Epithelial cell of esophagus (primary cell): ENCODE measurements around the gene TALDO1.

Source experiments
- DNase-seq: peaks from one replicate; pipeline ENCODE4 v3.0.0; 2010; ENCODE audit warnings: low read depth
- H3K4me3 ChIP-seq: 2 replicates; pipeline ENCODE4 v1.5.1; 2011; ENCODE audit warnings: mild to moderate bottlenecking, low read length, control low read depth
- TF ChIP-seq, protein P1 (sequence below): IDR thresholded peaks from 2 replicates; pipeline ENCODE4 v1.5.1; 2011; ENCODE audit warnings: low read depth, mild to moderate bottlenecking, low read length, control low read depth, inconsistent platforms; ENCODE audit not compliant: insufficient read depth; ENCODE audit errors: missing control alignments

The TALDO1 gene

GRCh38 chr11:702462-703461 lies 44.5 kb upstream of the TALDO1 start:
- TF ChIP-seq, protein P1, sequence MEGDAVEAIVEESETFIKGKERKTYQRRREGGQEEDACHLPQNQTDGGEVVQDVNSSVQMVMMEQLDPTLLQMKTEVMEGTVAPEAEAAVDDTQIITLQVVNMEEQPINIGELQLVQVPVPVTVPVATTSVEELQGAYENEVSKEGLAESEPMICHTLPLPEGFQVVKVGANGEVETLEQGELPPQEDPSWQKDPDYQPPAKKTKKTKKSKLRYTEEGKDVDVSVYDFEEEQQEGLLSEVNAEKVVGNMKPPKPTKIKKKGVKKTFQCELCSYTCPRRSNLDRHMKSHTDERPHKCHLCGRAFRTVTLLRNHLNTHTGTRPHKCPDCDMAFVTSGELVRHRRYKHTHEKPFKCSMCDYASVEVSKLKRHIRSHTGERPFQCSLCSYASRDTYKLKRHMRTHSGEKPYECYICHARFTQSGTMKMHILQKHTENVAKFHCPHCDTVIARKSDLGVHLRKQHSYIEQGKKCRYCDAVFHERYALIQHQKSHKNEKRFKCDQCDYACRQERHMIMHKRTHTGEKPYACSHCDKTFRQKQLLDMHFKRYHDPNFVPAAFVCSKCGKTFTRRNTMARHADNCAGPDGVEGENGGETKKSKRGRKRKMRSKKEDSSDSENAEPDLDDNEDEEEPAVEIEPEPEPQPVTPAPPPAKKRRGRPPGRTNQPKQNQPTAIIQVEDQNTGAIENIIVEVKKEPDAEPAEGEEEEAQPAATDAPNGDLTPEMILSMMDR: no peak
- DNase-seq: no peak
- no peak overlapping the region for H3K4me3 ChIP-seq

GRCh38 chr11:703506-703905 lies 43.8 kb upstream of the TALDO1 start:
- no peak overlapping the region for H3K4me3 ChIP-seq
- TF ChIP-seq, protein P1: no peak
- no peak for DNase-seq

- TF ChIP-seq, protein P1: no peak
- DNase-seq: no peak
- no peak overlapping the region for H3K4me3 ChIP-seq
Measured at GRCh38 chr11:704228-704674, 43.0 kb upstream of the TALDO1 start.

DNA sequence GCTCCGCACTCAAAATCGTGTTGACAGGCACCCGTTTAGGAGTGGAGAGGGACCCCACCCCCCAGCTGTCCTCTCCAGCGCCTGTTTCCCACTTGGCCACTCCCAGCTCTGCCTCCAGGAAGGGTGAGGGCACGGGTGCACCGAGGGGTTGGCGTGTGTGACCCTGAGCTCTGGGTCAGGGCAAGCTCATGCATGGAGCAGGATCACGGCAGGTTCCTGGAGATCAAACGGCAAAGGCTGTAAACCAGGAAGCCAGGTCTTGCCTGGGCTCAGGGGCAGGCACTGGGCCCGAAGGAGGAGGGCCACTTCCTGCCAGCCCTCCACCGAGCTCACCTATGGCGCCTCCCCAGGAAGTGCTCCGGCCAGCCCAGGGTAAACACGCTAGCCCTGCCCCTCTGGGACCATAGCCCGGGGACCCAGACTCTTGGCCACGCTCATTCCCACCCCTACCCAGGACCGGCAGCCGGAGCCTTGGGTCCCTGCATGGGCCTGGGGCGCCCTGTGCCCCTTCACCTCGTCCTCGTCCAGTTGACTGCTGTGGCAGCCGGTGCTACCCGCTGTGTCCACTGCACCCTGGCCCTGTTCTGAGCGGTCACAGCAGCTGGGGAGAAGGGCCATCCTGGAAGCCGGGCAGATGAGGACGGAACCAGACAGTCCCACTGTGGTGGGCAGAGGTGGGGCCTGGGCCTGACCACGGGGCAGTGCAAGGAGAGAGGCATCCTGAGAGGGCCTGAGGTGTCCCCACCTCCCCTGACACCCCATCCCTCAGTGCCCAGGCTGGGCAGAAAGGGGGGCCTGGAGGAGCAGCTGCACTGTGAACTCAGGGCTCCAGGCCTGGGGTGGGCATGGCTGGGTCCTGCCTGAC lies 42.3 kb upstream of the TALDO1 start:
- H3K4me3 ChIP-seq: peak overlapping the region; percentile 43
- DNase-seq: peak; percentile 36
- TF ChIP-seq, protein P1: no peak

GRCh38 chr11:705646-706438 lies 41.4 kb upstream of the TALDO1 start, which contains the start of gene EPS8L2:
Gene EPS8L2 (plus strand): TSS chr11:706231. CDS start chr11:709408, 3,177 bp downstream.
- H3K4me3 ChIP-seq: peak within 1 kb of the TSS; percentile 91
- peak; percentile 71 for DNase-seq
- TF ChIP-seq, protein P1: no peak

DNA sequence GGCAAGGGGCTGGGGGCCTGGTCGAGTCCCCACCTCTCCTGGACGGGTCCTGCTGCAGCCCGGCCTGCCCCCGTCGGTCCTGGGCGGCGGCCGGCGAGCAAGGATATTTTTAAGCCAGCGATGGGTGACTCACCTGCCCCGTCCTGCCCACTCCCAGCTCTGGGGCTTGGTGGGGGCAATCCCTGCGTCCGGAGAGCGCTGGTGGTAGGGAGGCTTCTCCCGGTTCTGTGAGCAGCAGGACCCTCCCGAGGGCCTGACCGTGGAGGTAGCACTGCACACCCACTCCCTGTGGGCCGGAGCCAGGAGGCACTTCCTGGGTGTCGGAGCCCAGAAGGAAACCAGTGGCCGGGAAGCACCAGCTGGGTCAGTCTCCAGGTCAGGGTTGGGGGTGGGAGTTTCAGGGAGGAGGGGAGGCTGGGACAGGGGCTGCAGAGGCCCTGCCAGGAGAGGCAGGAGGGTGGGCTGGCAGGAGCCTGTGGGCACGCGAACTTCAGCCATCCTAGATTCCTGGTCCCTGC lies 40.8 kb upstream of the TALDO1 start:
- TF ChIP-seq, protein P1: no peak
- peak overlapping the region; percentile 91 for H3K4me3 ChIP-seq
- peak; percentile 64 for DNase-seq
